Esophagus muscularis mucosa (tissue), 4 donors: Measurements from ENCODE around the gene FERMT2.
A peak's percentile ranks its signal among the peaks of the same experiment; 100 is the strongest.

Source experiments
- EP300 ChIP-seq: sonication (generic); formaldehyde crosslinking; IDR thresholded peaks from one replicate; pipeline ENCODE4 v1.6.1; 2017; ENCODE audit warnings: antibody characterized with exemption
- POLR2A ChIP-seq: fragments of 450-650 bp; IDR thresholded peaks from one replicate; pipeline ENCODE4 v1.6.1; 2017; ENCODE audit warnings: antibody characterized with exemption, moderate library complexity, mild to moderate bottlenecking, low read depth
- POLR2AphosphoS5 ChIP-seq, 2 donors: sonication (generic); formaldehyde crosslinking; IDR thresholded peaks; one replicate each; pipeline ENCODE4 v1.6.1; 2017; ENCODE audit warnings: antibody characterized with exemption in 2 of 2
- TF ChIP-seq, protein P1 (sequence below), 3 experiments: fragments of 200-600 bp in 2 of 3; fragments of 450-650 bp in 1 of 3; sonication (generic) in 2 of 3; IDR thresholded peaks; one replicate each; pipeline ENCODE4 v1.5.1; 2017 to 2019; ENCODE audit warnings: antibody characterized with exemption in 3 of 3, mild to moderate bottlenecking in 2 of 3, moderate library complexity in 1 of 3

DNA sequence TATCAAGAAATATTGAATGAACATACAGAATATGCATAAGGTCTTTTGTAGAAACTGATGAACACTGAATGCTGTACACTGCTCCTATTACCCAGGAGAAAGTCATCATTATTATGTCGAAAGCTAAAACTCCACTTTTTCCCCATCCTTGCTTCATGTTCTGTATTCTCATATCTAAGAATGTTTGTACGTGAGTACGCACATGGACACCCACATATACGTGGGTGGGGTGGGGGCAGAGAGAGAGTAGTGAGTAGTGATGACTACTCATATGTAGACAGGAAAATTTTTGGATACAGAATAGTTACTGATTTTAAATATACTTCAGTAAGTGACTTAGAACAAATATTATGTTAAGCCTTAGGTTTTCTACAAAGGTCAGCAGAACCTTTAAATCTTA is 75.1 kb downstream of the FERMT2 start:
- TF ChIP-seq, protein P1, sequence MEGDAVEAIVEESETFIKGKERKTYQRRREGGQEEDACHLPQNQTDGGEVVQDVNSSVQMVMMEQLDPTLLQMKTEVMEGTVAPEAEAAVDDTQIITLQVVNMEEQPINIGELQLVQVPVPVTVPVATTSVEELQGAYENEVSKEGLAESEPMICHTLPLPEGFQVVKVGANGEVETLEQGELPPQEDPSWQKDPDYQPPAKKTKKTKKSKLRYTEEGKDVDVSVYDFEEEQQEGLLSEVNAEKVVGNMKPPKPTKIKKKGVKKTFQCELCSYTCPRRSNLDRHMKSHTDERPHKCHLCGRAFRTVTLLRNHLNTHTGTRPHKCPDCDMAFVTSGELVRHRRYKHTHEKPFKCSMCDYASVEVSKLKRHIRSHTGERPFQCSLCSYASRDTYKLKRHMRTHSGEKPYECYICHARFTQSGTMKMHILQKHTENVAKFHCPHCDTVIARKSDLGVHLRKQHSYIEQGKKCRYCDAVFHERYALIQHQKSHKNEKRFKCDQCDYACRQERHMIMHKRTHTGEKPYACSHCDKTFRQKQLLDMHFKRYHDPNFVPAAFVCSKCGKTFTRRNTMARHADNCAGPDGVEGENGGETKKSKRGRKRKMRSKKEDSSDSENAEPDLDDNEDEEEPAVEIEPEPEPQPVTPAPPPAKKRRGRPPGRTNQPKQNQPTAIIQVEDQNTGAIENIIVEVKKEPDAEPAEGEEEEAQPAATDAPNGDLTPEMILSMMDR (IDR thresholded peaks at IDR 0.05): no peak
- TF ChIP-seq POLR2A: no peak
- TF ChIP-seq POLR2AphosphoS5 (IDR thresholded peaks at IDR 0.05): peak in 1 of 2 donors; percentile 7
- no peak for TF ChIP-seq EP300
